HG03520 (cell line): ENCODE measurements around the gene TNK2.
"Not testable (repeated sequence)": the region's sequence is repeated elsewhere in the genome, so short reads cannot be mapped to it uniquely, and the experiment has no call there.

Experiments
- ATAC-seq: cut with Tn5 transposase; IDR thresholded peaks from one replicate; pipeline ENCODE4 v1.9.1; 2021; ENCODE audit warnings: mild to moderate bottlenecking, moderate library complexity; ENCODE audit not compliant: unreplicated experiment

TNK2 gene

GRCh38 chr3:195872097-195872496 is 36.3 kb downstream of the TNK2 start:
- ATAC-seq, result no peak

DNA sequence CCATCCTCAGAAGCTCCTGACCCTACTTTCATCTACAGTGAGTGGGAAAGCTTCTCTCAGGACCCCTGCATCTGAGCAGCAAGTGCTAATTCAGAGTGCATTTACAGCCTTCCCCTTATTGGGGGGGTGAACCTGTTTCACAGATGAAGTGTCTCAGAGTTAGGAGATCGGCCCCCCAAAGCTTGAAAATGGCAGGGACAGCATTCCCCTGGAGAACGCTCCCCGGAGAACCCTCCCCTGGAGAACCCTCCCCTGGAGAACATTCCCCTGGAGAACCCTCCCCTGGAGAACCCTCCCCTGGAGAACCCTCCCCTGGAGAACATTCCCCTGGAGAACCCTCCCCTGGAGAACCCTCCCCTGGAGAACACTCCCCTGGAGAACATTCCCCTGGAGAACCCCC is 36.7 kb downstream of the TNK2 start:
- ATAC-seq, result not testable (repeated sequence)

- no peak for ATAC-seq
These were observed 37.4 kb downstream of the TNK2 start for GRCh38 chr3:195870937-195871336.

GRCh38 chr3:195870442-195870841 is 37.9 kb downstream of the TNK2 start:
- no peak for ATAC-seq

DNA sequence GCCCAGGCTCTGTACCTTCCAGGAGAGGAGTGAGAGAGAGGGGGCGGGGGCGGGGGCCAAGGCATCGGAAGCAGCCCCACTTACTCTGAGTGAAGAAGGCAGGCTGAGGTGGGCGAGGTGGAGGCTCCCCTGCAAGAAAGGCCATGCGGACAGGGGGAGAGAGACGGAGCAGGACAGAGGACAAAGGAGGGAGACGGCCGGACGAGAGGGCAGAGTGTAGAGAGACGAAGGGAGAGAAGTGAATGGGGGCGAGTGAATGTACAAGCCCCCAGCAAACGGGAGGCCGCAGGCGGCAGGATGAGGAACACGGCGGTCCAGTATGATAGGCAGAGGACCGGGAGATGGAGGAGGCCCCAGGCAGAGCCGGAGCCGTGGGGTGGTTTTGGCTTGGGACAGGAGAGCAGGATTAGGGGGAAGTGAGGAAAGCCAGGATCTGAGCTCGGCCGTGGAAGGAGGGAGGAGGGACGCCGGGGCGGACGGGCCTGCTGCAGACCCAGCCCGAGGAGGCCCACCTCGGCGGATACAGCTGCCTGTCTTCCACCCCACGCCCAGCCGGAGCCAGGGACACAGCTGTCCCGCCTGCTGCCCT is 38.8 kb downstream of the TNK2 start:
- ATAC-seq, result no peak

DNA sequence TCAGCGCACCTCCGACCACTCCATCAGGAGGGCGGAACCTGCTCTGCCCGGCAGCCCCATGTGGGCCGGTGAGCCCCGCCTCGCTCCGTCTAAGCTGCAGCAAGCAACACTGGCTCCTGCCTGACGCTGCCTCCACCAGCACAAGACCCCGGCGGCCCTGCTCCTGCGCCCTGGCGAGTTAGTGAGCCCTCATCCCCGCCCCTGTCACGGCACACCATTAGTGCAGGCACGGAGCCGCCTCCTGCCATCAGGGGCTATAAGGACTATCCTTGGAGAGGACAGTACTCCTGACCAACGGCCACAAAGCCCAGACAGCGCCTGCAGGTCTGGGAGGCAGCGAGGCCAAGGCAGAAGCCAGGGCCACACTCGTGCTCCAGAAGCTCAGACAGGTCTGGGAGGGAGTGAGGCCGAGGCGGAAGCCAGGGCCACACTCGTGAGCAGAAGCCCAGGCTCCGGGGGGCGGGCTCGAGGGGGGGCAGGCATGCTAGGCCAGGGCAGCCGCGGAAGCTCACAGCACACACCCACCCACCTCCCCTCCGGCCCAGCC is 39.4 kb downstream of the TNK2 start:
- no peak for ATAC-seq

GRCh38 chr3:195868336-195868865 is 40.0 kb downstream of the TNK2 start:
- no peak for ATAC-seq

DNA sequence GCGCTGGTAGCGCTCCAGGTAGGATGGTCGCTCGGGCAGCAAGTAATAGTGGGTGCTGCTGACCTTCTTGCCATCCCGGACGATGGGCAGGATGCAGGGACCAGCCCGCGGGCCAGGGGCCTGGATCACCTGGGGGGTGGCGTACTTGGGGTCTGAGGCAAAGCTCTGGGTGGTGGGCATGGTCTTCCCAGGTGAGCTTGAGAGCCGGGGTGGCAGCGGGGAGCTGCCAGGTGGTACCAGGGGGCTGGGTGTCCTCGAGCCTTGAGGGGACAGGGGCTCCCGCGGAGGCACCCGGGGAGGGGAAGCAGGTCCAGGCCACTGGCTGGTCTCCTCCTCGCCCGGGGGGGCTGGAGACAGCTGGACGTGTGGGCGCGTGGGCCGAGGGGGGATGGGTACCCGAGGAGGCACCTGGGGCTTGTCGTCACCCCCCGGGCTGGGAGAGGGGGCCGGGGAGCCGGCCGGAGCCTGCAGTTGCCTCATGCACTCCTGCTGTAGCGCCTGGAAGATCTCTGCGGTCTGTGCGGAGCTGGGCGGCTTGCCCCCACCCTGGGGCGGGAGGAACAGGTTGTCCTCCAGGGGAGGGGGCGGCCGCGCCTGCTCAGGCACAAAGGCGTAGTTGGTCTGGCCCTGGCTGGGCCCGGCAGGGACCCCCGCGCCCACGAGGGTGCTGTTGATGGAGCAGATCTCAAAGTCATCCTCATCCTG is 40.6 kb downstream of the TNK2 start:
- no peak for ATAC-seq

DNA sequence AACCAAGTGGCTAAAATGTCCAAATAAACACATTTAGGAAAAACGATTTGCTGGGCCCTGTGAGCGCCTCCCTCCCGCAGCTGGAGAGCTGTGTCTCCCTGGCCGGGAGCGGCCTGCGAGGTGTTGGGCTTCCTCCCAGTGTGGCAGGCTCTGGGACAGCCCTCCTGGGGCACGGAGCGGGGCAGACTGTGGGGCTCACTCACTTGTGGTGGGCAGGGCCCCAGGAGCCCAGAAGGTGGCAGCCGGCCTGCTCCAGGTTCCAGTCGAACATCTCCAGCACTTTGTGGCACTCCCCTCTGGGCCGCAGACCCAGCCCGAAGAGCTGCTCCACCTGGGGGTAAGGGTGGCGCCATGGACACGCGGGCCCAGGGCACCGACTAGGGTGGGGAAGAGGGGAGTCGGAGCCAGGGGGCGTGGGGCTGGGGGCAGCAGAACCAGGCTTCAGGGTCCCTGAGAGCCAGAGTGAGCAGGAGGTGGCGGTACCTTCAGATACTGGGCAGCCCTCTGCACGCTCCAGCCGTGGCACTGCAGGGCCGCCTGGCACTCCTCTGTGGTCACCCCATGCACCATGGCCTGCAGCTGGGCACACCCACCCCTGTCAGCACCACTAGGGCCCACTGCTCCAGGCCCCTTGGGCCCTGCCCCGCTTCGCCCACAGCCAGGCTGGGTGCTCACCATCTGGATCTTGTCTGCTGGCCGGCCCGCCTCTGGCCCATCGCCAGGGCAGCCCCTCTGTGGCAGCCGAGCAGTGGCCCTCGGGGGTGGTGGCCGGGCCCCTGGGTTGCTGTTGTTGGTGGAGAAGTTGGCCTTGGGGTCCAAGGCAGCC is 41.5 kb downstream of the TNK2 start:
- no peak for ATAC-seq

DNA sequence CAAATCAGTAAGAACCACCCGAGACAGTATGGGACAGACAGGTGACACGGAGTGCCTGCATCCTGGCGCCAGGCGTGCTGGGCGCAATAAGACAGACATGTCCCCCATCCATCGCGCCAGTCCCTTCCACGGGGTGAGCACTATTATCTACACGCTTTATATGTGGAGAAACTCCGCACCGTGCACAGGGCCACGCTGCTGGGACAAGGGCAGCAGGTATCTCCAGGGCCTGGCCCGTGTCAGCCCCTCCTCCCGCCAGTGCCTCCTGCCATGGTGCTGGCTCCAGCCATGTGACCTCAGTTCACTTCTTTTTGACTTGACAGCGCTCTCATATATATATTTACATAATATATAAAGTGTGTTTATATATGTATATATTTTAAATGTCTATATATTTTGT is 42.6 kb downstream of the TNK2 start:
- ATAC-seq, result no peak

DNA sequence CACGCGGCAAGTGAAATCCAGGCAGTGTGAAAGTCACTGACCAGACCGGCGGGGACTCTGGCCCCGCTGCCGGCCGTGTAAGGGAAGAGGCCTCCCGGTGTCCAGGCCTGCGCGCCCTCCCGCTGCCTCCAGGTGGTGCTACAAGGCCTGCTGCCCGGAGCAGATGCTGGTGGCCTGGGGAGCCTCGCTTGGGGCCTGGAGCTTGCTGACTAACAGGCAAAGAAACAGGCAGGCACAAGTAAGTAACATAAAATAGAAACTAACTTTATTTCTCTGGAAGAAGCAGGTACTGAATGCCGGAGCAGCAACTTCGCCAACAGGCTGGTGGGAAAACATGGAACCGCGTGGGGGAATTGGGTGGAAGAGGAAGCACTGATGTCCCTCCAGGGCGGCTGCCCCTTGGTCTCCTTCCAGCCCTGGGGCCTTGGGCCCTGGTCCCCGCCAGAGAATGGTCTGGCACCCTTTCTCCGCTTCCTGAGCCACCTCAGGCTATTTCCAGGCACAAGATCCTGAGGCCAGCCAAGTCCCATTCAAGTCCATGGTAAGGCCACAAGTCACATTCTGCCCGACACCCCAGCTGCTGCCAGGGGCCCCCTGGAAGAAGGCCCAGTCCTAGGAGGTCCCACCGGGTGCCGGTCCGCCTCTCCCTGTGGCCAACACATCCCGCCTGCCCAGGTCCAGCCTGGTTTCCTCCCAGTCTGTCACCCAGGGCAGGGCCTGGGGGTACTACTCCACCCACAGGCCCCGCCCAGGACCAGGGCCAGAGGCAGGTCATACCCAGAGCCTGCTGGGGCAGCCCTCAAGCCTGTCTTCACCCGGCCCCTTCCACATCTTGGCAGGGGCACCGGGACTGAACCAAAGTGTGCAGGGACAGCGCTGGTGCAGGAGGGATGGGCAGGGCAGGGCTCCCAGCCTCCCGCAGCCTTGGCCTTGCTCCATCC is 45.0 kb downstream of the TNK2 start:
- no peak for ATAC-seq

DNA sequence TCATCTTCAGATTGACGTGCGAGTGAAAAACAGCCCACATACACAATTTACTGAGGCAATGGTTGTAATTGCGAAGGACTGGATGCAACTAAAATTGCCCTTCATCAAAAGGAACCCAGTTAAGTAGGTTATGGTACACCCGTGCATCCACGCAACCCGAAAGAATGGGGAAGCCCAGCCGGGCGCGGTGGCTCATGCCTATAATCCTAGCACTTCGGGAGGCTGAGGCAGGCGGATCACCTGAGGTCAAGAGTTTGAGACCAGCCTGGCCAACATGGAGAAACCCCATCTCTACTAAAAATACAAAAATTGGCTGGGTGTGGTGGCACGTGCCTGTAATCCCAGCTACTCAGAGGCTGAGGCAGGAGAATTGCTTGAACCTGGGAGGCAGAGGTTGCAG is 46.0 kb downstream of the TNK2 start:
- not testable (repeated sequence) for ATAC-seq

DNA sequence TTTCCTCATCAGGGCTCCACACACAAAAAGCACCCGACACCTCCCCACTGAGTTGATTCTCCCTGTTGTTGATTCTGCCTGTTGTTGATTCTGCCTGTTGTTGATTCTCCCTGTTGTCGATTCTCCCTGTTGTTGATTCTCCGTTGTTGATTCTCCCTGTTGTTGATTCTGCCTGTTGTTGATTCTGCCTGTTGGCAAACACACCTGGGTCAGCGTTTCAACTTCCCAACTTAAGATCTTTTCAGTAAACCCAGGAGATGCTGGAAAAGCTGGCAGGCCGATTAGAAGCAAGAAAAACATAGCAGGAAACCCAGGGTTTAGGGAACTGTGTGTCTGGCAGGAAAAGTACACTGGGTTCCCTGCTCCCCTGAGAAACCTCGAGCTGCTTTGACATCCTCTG is 47.9 kb downstream of the TNK2 start:
- no peak for ATAC-seq

- no peak for ATAC-seq
These were observed 48.4 kb downstream of the TNK2 start for GRCh38 chr3:195859846-195860411.

DNA sequence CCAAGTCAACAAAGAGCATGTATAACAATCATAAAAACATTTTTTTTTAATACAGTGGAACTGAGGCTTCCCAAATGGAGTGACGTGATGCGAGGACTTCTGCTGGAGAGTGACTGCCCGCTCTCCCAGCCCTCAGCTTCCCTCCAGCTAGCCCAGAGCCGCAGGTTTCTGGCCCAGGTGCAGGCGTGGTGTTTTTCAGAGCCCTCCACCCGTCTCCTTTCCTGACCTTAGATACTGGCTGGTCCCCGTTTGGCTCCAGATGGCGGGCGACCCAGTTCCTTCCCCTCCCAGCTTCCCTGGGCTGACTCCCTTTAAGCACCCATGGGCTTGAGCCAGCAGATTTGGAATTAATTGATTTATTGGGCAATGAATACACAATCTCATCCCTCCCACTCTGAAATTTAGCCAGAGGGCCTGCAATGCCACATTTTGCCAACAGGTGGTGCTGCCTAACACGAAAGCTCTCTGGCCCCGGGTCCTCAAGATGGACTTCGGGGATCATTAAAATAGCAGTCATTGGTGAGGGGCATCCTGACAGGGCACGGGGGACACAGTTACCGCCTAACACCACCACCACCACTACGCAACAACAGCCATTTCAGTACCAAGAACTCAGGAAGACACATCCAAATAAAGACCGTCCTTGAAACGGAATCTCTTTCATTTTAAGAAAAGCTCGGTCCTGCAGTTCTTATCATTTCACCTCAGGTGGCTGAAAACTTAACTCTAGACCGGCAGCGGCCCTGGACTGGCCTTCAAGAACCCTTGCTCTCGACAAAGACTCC is 49.1 kb downstream of the TNK2 start:
- ATAC-seq, result no peak

DNA sequence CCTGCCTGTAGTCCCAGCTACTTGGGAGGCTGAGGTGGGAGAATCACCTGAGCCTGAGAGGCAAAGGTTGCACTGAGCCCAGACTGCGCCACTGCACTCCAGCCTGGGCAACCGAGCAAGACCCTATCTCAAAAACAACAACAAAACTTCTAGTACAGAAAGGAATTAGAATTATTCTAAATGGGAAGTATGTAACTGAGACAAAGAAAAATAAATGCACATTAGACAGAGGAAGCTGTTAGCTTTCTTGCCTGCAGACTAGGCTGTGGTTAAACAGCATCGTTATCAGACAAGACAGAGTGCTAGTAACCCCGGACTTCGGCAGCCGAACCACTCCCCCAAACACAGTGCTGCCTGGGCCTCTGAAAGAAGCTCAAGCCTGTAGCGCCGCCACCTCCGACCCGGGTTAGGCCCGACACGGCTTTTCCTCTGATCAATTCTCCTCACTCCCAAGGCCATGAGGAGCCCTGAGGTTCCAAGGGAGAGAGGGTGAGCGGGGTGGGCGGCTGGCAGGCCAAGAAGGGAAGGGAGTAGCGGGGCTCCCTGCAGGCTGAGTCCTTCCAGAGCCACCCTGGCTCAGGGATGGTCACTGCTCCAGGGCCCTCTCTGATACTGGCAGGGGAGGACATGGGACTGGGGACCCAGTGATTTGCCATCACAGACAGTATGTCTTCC is 51.8 kb downstream of the TNK2 start:
- no peak for ATAC-seq

DNA sequence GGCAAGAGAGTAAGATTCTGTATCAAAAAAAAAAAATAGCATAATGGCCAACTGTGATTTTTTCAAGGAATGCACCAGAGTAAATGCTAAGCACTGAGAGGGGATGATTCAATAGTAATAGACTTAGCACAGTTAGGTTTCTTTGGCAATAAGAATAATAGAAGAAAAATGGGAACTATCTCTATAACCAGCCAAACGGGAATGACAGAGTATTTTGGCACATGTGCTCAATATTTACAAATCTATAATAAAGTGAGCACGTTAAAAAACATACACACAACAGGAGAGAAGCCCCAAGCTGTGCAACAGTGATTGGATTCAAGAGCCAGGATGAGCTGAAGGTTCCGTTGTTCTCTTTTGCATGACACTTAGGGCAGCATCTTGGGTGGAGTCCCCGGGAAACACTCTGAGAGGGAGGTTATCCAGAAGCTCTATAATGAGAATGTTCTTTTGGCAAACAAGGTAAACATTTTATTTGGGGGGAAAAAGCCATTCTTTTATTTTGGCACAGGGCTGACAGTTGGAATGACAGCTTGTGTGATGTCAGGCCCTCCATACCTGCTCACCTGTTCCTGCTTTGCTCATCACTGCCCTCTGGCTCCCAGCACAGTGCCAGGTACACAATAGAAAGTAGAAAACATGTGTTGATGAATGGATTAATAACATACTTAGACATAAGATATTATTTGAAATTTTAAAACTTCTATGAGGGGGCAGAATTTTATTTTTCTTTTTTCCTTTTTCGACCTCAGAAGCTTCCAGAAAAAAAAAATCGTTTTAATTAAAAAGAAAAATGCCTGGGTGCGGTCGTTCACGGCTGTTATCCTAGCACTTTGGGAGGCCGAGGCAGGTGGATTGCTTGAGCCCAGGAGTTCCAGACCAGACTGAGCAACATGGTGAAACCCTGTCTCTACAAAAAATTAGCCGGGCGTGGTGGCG is 52.6 kb downstream of the TNK2 start:
- no peak for ATAC-seq
